NCI-H1930 (cell line): ENCODE measurements around the gene AKT1.

Experiments
- DNase-seq, 2 experiments: peaks; one replicate each; lab custom pipeline; 2025; lab: John Stamatoyannopoulos, UW

The AKT1 gene

GRCh38 chr14:104799244-104800014 lies 3.9 kb upstream of the AKT1 start:
- no peak for DNase-seq

- DNase-seq, result no peak
Measured at GRCh38 chr14:104798300-104799243, 3.0 kb upstream of the AKT1 start.

GRCh38 chr14:104797115-104798044 lies 1.8 kb upstream of the AKT1 start:
- no peak for DNase-seq

DNA sequence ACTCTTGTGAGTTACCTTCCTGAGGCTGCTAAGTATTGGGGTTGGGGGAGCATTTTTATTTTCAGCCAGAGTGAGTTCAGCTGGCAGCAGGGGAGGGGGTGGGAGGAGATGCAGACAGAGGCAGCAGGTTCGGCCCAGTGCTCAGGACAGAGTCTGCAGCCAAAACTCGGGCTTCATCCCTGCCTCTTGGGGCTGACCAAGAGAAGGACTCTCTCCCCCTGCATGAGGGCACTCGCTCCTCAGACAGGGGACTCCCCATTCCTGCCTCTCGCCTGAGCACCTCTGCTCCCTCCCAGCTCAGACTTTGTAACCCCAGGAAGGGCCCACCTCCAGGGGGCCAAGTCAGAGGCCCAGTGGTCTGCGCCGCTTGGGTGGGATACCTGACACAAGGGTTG lies 1.1 kb upstream of the AKT1 start:
- DNase-seq, result no peak

DNA sequence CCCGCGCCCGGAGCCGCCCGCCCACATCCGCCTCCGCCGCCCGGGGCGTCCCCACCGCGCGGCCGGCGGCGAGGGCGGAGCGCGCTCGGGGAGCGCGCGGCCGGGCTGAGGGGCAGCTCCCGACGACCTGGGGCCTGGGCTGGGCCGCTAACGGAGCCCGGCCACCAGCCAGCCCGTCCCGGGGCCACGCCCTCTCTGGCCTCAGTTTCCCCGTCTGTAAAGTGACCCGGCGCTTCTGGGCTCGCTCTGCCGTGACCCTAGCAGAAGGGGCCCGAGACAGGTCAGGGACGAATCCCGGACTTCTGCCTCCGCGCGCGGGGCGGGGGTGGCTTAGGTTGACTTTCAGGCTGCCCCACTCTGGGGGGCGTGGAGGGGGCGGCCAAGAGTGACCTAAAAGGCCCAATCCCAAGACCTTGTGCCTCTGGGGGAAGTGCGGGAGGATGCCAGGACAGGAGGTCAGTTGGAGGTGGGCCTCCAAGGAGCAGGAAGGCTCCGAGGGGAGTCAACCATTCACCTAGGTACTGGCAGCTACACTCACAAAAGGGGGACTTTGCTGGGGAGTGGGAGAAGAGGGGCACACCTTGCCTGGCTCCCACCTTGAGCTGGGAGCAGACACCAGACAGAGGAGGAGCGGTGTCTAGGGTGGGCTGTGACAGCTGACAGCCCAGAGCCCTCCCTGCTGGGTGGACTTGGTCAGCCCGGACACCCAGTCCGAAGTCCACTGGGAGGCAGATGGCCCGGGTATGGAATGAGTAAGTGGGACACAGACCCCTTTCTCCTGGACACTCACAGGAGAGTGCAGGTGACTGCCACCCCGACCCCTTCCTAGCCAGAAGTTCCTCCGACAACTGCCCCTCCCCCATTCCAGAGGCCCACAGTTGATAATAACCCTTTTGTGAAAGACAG lies 486 bp upstream of the AKT1 start:
- peak in 1 of 2 experiments; percentile 44 for DNase-seq

DNA sequence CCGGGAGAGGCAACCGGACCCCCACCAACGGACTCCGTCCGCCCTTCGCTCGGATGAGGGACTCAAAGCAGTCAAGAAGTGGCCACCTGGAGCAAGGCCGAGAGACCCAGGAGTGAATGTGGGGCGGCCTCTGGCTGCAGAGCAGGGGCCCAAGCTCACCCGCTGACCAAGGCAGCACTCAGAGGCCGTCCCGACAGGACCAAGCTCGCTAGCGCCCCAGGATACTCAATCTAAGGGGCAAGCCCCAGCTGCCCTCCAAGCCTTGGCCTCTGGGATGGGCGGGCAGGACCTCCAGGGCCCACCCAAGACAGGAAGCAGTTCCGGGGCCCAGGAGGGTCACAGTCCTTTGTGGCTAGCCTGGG lies 936 bp downstream of the AKT1 start:
- DNase-seq, result no peak

DNA sequence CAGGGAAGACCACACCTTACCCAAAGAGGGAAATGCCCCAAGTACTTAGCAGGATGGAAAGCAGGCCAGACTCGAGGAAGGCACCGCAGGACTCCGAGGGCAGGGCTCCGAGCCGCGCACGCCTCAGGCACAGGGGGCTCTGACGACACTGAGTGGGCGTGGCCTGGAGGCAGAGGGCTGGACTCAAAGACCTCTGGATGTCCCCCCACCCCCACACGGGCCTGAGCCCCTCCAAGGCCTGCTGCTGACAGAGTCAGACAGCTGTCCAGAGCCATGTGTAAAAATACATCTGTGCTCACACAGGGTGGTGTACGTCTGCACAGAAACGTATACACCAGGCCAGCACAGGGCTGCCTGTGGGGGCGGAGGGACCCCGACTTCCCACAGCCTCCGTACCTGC lies 1.4 kb downstream of the AKT1 start:
- DNase-seq, result no peak

- no peak for DNase-seq
Measured at GRCh38 chr14:104793703-104793959, 1.9 kb downstream of the AKT1 start.

GRCh38 chr14:104792945-104793702 lies 2.4 kb downstream of the AKT1 start:
- no peak for DNase-seq

GRCh38 chr14:104792101-104792884 lies 3.3 kb downstream of the AKT1 start:
- no peak for DNase-seq

DNA sequence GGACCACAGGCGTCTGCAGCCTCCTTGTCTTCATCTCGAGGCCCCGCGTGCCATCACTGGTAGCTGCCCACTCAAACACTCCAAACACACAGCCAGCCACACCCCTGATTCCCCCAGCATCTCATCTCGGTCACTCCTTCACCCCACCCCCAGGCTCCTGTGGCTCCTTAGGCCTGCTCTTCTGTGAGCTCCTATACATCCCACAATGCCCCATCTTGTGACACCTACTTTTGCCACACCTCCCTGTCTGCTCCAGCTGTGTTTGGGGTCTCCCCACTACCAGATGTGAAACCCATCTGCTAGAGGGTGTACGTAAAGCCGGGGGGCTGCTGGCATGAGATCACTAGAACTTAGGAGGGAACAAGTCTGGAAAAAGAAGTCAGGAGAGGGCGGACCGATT lies 4.1 kb downstream of the AKT1 start:
- DNase-seq, result no peak

- DNase-seq, result no peak
Measured at GRCh38 chr14:104789752-104790743, 5.5 kb downstream of the AKT1 start.

- DNase-seq, result no peak
Measured at GRCh38 chr14:104788873-104789663, 6.5 kb downstream of the AKT1 start.

GRCh38 chr14:104788161-104788818 lies 7.3 kb downstream of the AKT1 start:
- no peak for DNase-seq

- no peak for DNase-seq
Measured at GRCh38 chr14:104787736-104788135, 7.8 kb downstream of the AKT1 start.

DNA sequence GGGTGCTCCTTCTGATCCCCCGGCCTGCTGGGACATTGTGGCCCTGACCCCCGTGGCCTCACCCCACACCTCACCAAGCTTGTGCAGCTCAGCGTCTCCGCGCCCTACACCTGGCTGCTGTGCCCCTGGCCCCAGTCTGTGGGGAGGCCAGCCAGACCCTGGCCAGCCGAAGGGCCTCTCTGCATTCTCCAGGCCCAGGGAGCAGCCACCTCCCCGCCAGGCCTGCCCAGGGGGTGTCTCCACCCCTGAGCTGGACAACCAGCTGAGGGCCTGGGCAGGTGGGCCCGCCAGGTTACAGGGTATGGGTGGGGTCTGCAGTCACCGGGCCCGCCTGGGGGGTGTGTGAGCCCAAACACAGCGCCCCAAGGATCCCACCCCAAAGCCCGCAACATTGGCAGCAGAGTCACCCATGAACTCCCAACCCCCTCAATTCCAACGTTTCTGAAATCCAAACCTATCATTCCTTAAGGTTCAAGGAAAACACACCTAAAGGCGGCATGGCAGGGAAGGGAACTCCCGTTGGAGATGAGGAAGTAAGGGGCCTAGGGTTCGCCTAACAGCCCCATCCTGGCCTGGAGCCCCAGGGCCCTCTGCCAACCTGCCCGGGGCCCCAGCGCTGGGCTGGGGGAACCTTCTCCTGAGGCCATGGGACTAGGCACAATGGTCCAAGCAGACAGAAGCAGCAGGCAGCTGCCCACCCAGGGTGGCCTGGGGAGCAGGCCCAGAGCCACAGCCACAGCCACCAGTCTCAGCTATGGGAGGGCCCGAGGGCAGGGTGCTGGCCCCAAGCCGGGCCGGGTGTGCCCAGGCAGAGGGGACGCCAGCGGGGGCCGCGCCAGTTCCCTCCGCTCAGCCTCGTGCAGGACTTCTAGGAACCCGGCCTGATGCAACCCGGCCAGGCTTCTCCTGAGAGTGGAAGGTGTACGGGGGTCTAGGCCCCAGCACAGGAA lies 8.5 kb downstream of the AKT1 start:
- no peak for DNase-seq
